Measurements from ENCODE around the gene GRB14.

The GRB14 gene

DNA sequence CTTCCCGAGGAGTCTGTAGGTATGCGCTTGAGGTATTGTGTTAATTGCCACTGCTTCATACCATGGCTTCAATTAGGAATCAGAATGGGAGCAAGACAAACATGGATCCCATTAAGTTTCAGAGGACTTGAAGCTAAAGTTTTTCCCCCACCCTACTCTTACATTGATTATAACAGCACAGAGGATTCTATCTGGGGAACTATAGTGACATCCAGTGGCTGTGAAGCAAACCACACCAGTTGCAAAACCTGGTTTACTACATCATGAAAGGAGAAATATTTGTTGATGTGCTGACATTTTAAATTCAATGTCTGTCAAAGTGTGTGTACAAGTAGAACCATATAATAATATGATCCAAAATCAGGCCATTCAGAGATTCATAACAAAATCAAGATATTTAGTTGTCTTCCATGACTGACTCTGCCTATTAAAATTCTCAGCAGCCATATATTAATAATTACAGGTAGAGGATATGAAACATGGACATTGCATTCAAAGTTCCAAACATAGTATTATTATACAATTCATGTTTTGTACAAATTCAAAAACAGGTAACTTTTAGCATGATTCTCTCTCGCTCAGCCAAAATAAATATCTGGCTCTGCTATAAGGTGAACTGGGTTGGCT is 82.9 kb downstream of the GRB14 start:
- H3K27ac ChIP-seq = no peak overlapping the region
- TF ChIP-seq ZFX (IDR thresholded peaks at IDR 0.05; ENCODE audit: borderline replicate concordance) = no peak
- peak; percentile 67 for TF ChIP-seq CTCF (IDR thresholded peaks at IDR 0.05)

- no peak for TF ChIP-seq CTCF (IDR thresholded peaks at IDR 0.05)
- TF ChIP-seq ZFX (IDR thresholded peaks at IDR 0.05; ENCODE audit: borderline replicate concordance) = no peak
- H3K27ac ChIP-seq = no peak overlapping the region
Observed at GRCh38 chr2:164535280-164536025, 85.8 kb downstream of the GRB14 start.

DNA sequence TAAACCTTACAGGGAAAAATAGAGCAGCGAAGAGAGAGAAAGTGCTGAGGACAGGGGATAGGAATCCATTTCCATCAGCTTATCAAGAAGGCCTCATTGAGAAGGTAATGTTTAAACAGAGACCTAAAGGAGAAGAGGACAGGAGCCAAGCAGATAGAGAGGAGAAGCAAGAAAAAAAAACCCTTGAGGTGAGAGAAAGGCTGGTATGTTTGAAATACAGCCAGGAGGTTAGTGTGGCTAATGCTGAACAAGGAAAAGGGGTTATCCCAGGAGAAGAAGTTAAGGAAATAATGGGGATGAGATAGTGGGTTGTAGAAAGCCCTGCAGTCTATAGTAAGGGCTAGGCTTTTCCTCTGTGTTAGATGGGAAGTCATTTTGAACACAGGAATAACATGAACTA is 90.8 kb downstream of the GRB14 start:
- no peak overlapping the region for H3K27ac ChIP-seq
- TF ChIP-seq CTCF (IDR thresholded peaks at IDR 0.05) = no peak

DNA sequence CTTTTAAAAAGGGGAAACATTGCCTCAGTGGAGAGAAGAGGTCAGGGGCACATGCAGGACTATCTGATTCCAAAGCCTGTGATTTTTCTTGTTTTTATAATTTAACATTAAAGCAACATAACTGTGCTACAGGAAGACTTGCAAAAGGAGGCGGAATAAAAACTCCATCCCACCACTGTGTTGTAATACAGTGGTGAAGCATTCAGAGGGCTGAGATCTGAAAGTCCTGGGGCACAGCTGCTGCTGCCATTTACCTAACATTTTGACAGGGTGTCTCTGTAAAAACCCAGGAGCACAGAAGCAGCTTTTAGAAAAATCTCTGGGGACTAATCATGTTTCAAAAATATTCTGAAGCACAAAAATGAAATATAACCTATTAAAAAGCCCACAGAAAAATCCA is 97.6 kb downstream of the GRB14 start:
- no peak overlapping the region for H3K27ac ChIP-seq
- TF ChIP-seq ZFX (IDR thresholded peaks at IDR 0.05; ENCODE audit: borderline replicate concordance) = no peak
- no peak for TF ChIP-seq CTCF (IDR thresholded peaks at IDR 0.05)

DNA sequence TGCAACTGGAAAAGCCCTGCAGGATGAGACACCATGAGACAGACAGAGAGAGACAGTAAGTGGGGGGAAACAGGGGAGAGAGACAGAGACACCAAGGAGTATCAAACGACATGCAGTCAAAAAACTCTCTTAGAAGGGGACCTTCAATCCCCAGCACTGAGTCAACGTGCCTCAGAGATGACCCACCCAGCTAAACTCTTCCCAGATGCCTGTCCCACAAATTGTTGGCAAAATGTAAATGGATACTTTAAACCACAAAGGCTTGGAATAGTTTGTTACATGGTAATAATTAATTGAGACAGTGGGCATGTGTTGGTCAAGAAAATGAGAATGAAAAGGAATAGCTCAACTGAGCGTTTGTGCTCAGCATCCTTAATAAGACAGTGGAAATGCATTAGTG is 98.3 kb downstream of the GRB14 start:
- H3K27ac ChIP-seq = no peak overlapping the region
- TF ChIP-seq CTCF (IDR thresholded peaks at IDR 0.05) = no peak
- no peak for TF ChIP-seq ZFX (IDR thresholded peaks at IDR 0.05; ENCODE audit: borderline replicate concordance)

DNA sequence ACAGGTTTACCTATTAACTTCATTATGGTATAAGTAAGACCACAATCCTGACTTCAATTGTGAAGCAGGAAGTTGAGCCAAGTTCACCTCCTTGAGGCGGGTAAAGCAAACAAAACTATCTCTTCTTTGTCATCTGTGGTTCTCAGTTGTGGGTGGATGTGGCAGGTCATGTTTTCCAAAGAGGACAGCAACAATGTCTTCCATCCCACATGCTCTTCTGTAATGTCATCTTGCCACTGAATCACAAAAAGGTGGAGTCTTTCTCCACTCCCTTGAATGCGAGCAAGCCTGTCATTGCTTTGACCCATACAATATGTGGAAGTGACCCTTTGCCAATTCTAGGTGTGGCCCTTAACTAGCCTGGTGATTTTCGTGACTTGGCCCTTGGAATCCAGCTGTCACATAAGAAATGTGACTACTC is 98.7 kb downstream of the GRB14 start:
- TF ChIP-seq ZFX (IDR thresholded peaks at IDR 0.05; ENCODE audit: borderline replicate concordance) (no peak), CTCF (IDR thresholded peaks at IDR 0.05) (no peak)
- no peak overlapping the region for H3K27ac ChIP-seq

GRCh38 chr2:164515734-164516133 is 105.5 kb downstream of the GRB14 start:
- TF ChIP-seq ZFX (IDR thresholded peaks at IDR 0.05; ENCODE audit: borderline replicate concordance) (no peak), CTCF (IDR thresholded peaks at IDR 0.05) (no peak)
- no peak overlapping the region for H3K27ac ChIP-seq
